T47D (cell line): ENCODE measurements around the gene FAM3D.

ENCODE experiments used
- DNase-seq, 2 experiments: peaks; one replicate each; pipeline versions ENCODE4 v3.0.0 to v3.0.0-alpha.2; 2011 to 2012; ENCODE audit warnings: low read depth in 1 of 2, low spot score in 1 of 2
- JUND ChIP-seq: IDR thresholded peaks from 2 replicates; pipeline ENCODE4 v1.6.1; 2012; ENCODE audit warnings: low read depth
- in situ Hi-C: cut with HindIII; loops from 2 replicates; pipeline ENCODE4 v1.10.0; 2016; ENCODE audit warnings: low sequenced_read_pairs, low pct_unique_long_range_greater_than_20kb

The FAM3D gene

GRCh38 chr3:58659051-58659675 lies 7.4 kb downstream of the FAM3D start:
- in situ Hi-C loops, result no loop called here
- no peak for TF ChIP-seq JUND
- peak; percentile 11 to 68 for DNase-seq

GRCh38 chr3:58658508-58658907 lies 8.1 kb downstream of the FAM3D start:
- TF ChIP-seq JUND, result no peak
- in situ Hi-C loops, result no loop called here
- DNase-seq, result peak in 1 of 2 experiments; percentile 21

- in situ Hi-C loops, result no loop called here
These were observed 8.9 kb downstream of the FAM3D start for GRCh38 chr3:58657571-58658141.

GRCh38 chr3:58657036-58657520 lies 9.5 kb downstream of the FAM3D start:
- in situ Hi-C loops, result no loop called here
- no peak for TF ChIP-seq JUND
- no peak for DNase-seq

More at GRCh38 chr3:58657571-58658141, 8.9 kb downstream of the FAM3D start:
- peak; percentile 31 to 71 for DNase-seq
- no peak for TF ChIP-seq JUND

GRCh38 chr3:58656631-58657030 lies 9.9 kb downstream of the FAM3D start:
- DNase-seq, result no peak
- no peak for TF ChIP-seq JUND
- in situ Hi-C loops, result no loop called here

GRCh38 chr3:58654466-58654865 lies 12.1 kb downstream of the FAM3D start:
- in situ Hi-C loops, result no loop called here
- DNase-seq, result no peak
- no peak for TF ChIP-seq JUND

- no peak for DNase-seq
- TF ChIP-seq JUND, result no peak
- in situ Hi-C loops, result no loop called here
These were observed 13.9 kb downstream of the FAM3D start for GRCh38 chr3:58652624-58653023.

- no peak for DNase-seq
- in situ Hi-C loops, result no loop called here
- no peak for TF ChIP-seq JUND
These were observed 15.3 kb downstream of the FAM3D start for GRCh38 chr3:58651276-58651675.

GRCh38 chr3:58647381-58648141 lies 19.0 kb downstream of the FAM3D start:
- DNase-seq, result no peak
- in situ Hi-C loops, result no loop called here
- no peak for TF ChIP-seq JUND

GRCh38 chr3:58646503-58646902 lies 20.1 kb downstream of the FAM3D start:
- TF ChIP-seq JUND, result no peak
- in situ Hi-C loops, result no loop called here
- DNase-seq, result no peak

- no peak for TF ChIP-seq JUND
- DNase-seq, result no peak
- in situ Hi-C loops, result no loop called here
These were observed 20.8 kb downstream of the FAM3D start for GRCh38 chr3:58645726-58646125.

- in situ Hi-C loops, result no loop called here
- no peak for TF ChIP-seq JUND
- DNase-seq, result no peak
These were observed 23.7 kb downstream of the FAM3D start for GRCh38 chr3:58642846-58643245.
